HT-29 (cell line): Measurements from ENCODE around the gene IL17REL. TPM values are rescaled to one million over a fixed set of nuclear protein-coding genes. Genes with fewer than 3 reads are reported as not detected.

Experiments used
- DNase-seq: peaks from one replicate; pipeline ENCODE4 v3.0.0-alpha.2; 2015; ENCODE audit warnings: low spot score
- total RNA-seq: library from RNA; depleted of rRNA; stranded (reverse); fragments of >200 nt; shearing (Covaris generic); gene quantifications from 2 replicates; pipeline ENCODE4 v1.2.3, GENCODE V29; 2014; rRNA removed

IL17REL gene
- total RNA-seq, result 0.03 and 0.13 TPM in 2 replicates

- DNase-seq, result no peak
These were observed at the start of gene IL17REL for GRCh38 chr22:50012211-50013181. Gene IL17REL (minus strand): TSS chr22:50012765. CDS start chr22:50012646, 119 bp downstream.

- no peak for DNase-seq
These were observed 49.3 kb upstream of the IL17REL start for GRCh38 chr22:50061824-50062355.

DNA sequence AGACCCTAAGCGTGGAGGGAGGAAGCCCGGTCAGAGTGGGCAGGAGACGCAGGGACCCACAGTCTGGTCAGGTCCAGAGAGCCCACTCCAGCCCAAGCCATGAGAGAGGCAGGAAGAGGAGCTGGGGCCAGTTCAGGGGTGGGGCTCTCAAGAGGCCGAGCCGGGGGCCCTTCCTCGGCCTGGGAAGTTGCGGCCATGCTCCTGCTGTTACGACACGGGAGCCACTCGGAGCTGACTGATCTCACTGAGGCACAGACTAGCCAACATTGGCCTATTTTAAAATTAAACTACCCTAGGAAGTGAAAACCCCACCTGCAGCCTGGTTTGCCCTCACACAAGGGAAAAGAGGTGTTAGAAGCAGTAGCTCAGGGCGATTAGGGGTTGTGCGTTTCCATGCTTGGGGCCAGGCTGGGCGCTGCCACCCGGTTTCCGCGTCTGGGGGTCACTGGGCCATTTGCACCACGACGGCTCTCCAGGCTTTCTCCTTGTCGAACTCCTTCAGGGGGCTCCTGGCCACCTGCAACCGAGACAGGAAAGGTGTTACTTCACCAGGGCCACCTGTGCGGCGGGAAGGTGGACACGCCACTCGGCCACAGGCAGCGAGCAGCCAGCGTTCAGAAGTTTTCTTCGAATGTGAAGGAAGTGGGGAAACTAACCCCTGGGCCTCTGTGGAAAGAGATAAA is 48.7 kb upstream of the IL17REL start:
- no peak for DNase-seq

DNA sequence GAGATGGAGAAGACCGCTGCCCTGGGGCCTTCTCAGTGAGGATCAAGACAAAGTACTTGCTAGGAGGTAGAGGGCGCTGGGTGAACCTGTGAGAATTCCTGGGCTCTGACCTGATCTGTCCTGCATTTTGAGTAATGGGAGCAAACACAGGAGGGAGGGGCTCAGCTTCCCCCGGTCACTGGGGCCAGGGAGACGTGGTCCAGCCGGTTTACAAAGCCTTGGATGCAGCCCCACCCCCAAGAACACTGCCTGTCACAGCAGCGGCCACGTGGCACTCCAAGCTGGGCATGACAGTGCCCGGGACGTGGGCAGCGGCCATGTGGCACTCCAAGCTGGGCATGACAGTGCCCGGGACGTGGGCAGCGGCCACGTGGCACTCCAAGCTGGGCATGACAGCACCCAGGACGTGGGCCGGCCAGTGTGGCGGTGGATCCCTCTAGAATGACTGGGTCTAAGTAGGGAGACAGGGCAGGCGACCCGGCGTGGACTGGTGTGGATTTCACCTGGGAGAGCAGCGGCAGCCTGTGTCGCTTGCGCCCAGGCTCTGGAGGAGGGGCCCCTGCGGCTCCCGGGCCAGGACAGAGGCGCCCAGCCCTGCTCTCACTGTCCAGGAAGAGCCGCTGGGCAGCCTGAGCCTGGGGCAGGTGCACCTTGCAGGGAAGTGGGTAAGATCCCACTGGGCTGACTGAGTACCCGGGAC is 48.0 kb upstream of the IL17REL start:
- DNase-seq, result no peak

- no peak for DNase-seq
These were observed 47.3 kb upstream of the IL17REL start for GRCh38 chr22:50059881-50060262.

DNA sequence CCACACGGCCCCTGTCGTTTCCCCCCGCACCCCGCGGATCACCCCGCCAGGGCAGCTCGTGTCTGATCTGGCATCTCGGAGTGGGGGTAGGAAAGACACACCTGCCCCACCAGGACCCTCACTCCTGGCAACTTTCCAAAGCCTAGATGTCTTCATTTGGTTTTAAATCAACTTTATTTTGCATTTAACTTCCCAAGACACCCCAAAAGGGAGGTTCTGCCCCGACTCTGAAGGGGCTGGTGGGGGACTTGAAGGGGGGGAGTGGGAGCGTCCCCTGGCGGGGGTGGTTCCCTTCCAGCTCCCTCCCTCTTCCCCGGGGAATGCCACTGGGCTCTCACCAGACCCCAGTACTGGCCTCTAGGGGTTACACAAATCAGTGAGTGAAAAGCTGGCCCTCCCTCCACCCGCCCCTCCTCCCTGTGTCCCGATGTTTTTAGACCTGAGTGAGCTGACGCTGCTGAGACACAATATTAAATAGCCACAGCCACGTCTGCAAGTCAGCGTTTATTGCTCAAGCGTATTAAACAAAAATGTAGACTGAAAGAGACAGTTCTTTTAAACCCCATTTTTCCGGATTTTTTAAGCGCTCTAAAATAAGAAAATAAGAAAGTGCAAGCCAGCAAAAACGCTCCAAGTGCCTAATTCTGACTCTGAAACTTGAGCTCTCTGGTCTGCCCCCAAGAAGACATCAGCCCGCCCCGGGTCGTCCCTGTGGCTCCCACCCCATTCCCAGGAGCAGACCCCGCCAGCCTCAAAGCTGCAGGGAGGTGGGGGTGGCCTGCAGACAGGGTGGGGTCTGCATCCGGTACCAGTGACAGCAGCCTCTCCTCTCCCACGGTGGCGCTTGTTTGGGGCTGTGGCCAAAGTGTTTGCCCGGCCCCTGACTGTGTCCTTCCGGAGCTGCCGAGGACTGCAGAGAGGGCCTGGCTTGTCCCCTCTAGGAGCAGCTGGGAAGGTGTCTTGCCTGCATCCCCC is 46.6 kb upstream of the IL17REL start:
- no peak for DNase-seq

- no peak for DNase-seq
These were observed 45.7 kb upstream of the IL17REL start, which contains the start of gene TTLL8 for GRCh38 chr22:50058061-50058905. Gene TTLL8 (minus strand): TSS chr22:50058298.

GRCh38 chr22:50057278-50058060 is 44.9 kb upstream of the IL17REL start:
- DNase-seq, result no peak

DNA sequence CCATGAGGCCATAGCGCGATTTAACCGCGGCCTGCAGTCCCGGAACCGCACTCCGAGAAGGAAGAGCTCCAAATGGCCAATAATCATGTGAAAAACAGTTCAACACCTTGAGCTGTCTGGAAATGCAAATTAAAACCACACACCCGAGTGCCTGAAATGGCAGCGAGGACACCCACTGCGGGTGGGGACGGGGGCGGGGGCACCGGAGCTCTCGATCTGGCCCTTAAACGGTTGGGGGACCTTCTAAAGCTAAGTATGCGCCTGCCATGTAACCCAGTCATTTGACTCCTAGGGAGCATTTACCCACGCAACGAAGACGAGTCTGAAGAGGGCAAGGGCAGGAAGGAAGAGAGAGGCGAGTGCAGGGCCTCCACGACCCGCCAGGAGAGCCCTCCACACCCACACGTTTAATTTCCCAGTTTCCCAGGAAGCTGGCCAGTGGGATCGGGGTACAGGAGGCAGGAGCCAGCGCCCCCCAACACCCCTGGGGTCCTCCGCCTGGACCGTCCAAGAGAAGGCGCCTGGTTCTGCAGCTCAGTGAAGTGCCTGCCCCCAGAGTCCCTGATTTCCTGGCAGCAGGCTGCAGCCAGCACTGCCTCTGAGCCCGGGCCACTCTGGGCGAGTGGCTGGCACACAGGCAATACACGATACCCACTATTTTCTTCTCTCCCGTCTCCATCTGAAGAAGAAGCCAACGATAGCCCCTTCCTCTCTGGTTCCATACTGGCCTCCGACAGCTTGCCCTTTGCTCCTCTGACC is 43.8 kb upstream of the IL17REL start:
- no peak for DNase-seq

- no peak for DNase-seq
These were observed 41.3 kb upstream of the IL17REL start for GRCh38 chr22:50053861-50054260.

DNA sequence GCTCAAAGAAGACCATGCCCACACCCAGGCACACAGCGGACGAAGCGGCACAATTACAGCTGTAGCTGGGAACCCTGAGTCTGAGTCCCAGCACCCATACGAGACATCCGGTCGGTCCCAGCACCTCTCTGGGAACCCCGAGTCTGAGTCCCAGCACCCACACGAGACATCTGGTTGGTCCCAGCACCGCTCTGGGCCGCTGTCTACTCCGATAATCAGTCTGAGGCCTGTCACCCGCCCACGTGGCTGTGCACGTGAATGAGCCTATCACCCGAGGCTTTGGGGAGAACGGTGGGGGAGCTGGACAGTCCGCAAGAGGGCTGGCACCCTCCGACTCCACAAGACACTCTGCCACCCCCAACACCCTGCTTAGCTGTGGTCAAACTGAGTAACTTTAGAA is 39.4 kb upstream of the IL17REL start:
- DNase-seq, result no peak

GRCh38 chr22:50049299-50050195 is 37.0 kb upstream of the IL17REL start:
- DNase-seq, result no peak

DNA sequence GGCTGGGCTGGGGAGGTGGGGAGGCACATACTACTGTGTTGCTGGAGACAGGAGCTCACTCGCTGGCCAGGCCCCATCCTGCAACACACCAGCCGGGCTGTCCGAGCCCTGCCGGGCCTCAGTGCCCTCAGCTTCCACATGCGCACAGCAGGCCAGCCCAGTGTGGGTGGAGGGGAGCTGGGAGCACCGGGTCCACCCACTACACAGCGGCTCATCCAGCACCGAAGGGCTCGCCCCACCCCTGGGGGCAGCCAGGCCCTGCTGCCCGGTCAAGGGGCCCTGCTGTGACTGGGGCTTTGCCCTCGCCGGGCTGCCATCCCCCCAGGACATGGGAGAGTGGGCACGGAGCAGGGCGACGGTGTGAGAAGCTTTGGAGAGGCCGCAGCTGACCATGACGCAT is 36.3 kb upstream of the IL17REL start:
- DNase-seq, result no peak

DNA sequence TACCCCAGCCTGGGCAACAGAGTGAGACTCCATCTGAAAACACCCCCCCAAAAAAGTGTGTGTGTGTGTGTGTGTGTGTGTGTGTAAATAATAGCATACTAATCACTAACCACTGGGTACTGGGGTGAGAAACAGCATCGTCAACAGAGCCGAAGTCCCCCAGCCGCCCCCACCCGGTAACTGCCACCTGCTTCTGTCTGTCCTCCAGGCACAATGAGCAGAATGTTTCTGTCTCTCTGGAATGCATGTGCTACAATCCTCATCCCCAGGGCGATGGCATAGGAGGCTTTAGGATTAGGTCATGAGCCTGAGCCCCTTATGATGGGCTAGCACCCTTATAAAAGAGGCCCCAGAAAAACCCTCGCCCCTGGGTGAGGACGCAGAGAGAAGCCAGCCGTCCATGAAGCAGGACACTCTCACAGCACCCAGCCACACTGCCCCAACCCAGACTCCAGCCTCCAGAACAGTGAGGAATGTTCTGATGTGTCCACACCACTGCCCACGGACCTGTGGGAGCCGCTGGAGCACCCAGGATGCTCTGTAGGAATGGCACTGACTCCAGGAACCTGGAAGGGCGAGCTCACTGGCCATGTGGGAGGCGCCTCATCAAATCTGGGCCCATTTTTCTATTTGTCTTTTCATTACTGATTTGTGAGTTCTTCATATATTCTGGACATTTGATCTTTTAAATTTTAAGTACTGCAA is 35.6 kb upstream of the IL17REL start:
- DNase-seq, result no peak

- no peak for DNase-seq
These were observed 34.8 kb upstream of the IL17REL start for GRCh38 chr22:50047346-50047745.
